Measurements from ENCODE around the gene GPSM1. TPM values are rescaled to one million over a fixed set of nuclear protein-coding genes. Genes with fewer than 3 reads are reported as not detected.
A peak's percentile ranks its signal among the peaks of the same experiment; 100 is the strongest.

GPSM1 gene
- total RNA-seq, 1 donor from 2014 or later, result 6.2 TPM

- Histone ChIP-seq H3K4me3 (no peak overlapping the region), H4K20me1 (ENCODE audit: low read depth) (no peaks in the 10 kb centered on the region), H3K79me2 (ENCODE audit: low read depth) (no peaks in the 10 kb centered on the region), H3F3A (ENCODE audit: low read depth) (no peaks in the 10 kb centered on the region), H3K27ac (no peak overlapping the region), H3K4me1 (peaks cover 3% of the 10 kb centered on the region), H3K36me3 (no peaks in the 10 kb centered on the region), H3K9ac (no peak overlapping the region), H2AFZ (replicated peaks) (no peak overlapping the region), H3K4me2 (no peak overlapping the region), H3K27me3 (no peaks in the 10 kb centered on the region), H3K9me3 (ENCODE audit: low read depth) (no peaks in the 10 kb centered on the region)
- peaks cover 4% of the 10 kb centered on the region for H3K4me1 Mint-ChIP-seq
- no peaks in the 10 kb centered on the region for H3K36me3 Mint-ChIP-seq
- peaks cover 6% of the 10 kb centered on the region for H3K27me3 Mint-ChIP-seq (ENCODE audit: insufficient read depth, low read depth)
- H3K4me3 Mint-ChIP-seq, result no peak overlapping the region
- TF ChIP-seq EZH2phosphoT487 (IDR thresholded peaks at IDR 0.05) (no peak), CTCF (IDR thresholded peaks at IDR 0.05) (no peak), EZH2 (IDR thresholded peaks at IDR 0.05) (no peak)
- no peak overlapping the region for H3K27ac Mint-ChIP-seq
- DNase-seq (ENCODE audit: low spot score), result no peak
- H3K9me3 Mint-ChIP-seq, result no peaks in the 10 kb centered on the region
These were observed 45.7 kb upstream of the GPSM1 start for GRCh38 chr9:136281421-136282271.

- no peaks in the 10 kb centered on the region for H3K9me3 ChIP-seq (ENCODE audit: low read depth)
- no peaks in the 10 kb centered on the region for H3F3A ChIP-seq (ENCODE audit: low read depth)
- H3K79me2 ChIP-seq (ENCODE audit: low read depth), result no peaks in the 10 kb centered on the region
- Mint-ChIP-seq H3K27ac (no peak overlapping the region), H3K4me3 (no peak overlapping the region), H3K4me1 (peaks cover 4% of the 10 kb centered on the region), H3K9me3 (no peaks in the 10 kb centered on the region), H3K36me3 (no peaks in the 10 kb centered on the region), H3K27me3 (ENCODE audit: insufficient read depth, low read depth) (peaks cover 5% of the 10 kb centered on the region)
- peaks cover 3% of the 10 kb centered on the region for H3K4me1 ChIP-seq
- no peak overlapping the region for H3K4me2 ChIP-seq
- no peak overlapping the region for H3K27ac ChIP-seq
- TF ChIP-seq EZH2 (IDR thresholded peaks at IDR 0.05), result no peak
- TF ChIP-seq CTCF (IDR thresholded peaks at IDR 0.05), result no peak
- TF ChIP-seq EZH2phosphoT487 (IDR thresholded peaks at IDR 0.05), result no peak
- no peaks in the 10 kb centered on the region for H3K27me3 ChIP-seq
- no peak for DNase-seq (ENCODE audit: low spot score)
- no peak overlapping the region for H2AFZ ChIP-seq (replicated peaks)
- H4K20me1 ChIP-seq (ENCODE audit: low read depth), result no peaks in the 10 kb centered on the region
- no peak overlapping the region for H3K9ac ChIP-seq
- no peaks in the 10 kb centered on the region for H3K36me3 ChIP-seq
- no peak overlapping the region for H3K4me3 ChIP-seq
These were observed 45.0 kb upstream of the GPSM1 start for GRCh38 chr9:136282272-136282861.

- Histone ChIP-seq H3K79me2 (ENCODE audit: low read depth) (no peaks in the 10 kb centered on the region), H3K27ac (no peak overlapping the region), H3K36me3 (no peaks in the 10 kb centered on the region), H3K4me1 (peaks cover 3% of the 10 kb centered on the region), H3K27me3 (no peaks in the 10 kb centered on the region), H3K9ac (no peak overlapping the region), H3K4me2 (no peak overlapping the region), H4K20me1 (ENCODE audit: low read depth) (no peaks in the 10 kb centered on the region), H2AFZ (replicated peaks) (peak overlapping the region; percentile 29), H3K4me3 (no peak overlapping the region), H3K9me3 (ENCODE audit: low read depth) (no peaks in the 10 kb centered on the region), H3F3A (ENCODE audit: low read depth) (no peaks in the 10 kb centered on the region)
- Mint-ChIP-seq H3K36me3 (no peaks in the 10 kb centered on the region), H3K9me3 (no peaks in the 10 kb centered on the region), H3K4me1 (peaks cover 4% of the 10 kb centered on the region), H3K4me3 (no peak overlapping the region), H3K27ac (no peak overlapping the region), H3K27me3 (ENCODE audit: insufficient read depth, low read depth) (peaks cover 7% of the 10 kb centered on the region)
- TF ChIP-seq EZH2phosphoT487 (IDR thresholded peaks at IDR 0.05) (no peak), CTCF (IDR thresholded peaks at IDR 0.05) (peak; percentile 87), EZH2 (IDR thresholded peaks at IDR 0.05) (no peak)
- DNase-seq (ENCODE audit: low spot score), result peak; percentile 87
These were observed 43.8 kb upstream of the GPSM1 start for GRCh38 chr9:136283291-136284235.
